Upper lobe of right lung (tissue), 1 donor: ENCODE results near the gene ADCY10. TPM values are rescaled to one million over a fixed set of nuclear protein-coding genes. Genes with fewer than 3 reads are reported as not detected.
"Not testable (repeated sequence)": the region's sequence is repeated elsewhere in the genome, so short reads cannot be mapped to it uniquely, and the experiment has no call there.

Experiments
- ATAC-seq: fragments of 200-7000 bp; cut with Tn5 transposase; one replicate; pipeline ENCODE4 v1.9.1; 2020; ENCODE audit warnings: mild to moderate bottlenecking, moderate library complexity
- DNase-seq: peaks from one replicate; pipeline ENCODE4 v3.0.0-alpha.2; 2020
- H3K27ac ChIP-seq: fragments of 200-600 bp; one replicate; pipeline ENCODE4 v1.8.0; 2022
- H3K27me3 ChIP-seq: fragments of 200-600 bp; one replicate; pipeline ENCODE4 v1.8.0; 2022; ENCODE audit warnings: mild to moderate bottlenecking
- H3K36me3 ChIP-seq: fragments of 200-600 bp; one replicate; pipeline ENCODE4 v1.8.0; 2022
- H3K4me1 ChIP-seq: fragments of 200-600 bp; one replicate; pipeline ENCODE4 v1.8.0; 2022
- H3K4me3 ChIP-seq: fragments of 200-600 bp; one replicate; pipeline ENCODE4 v1.8.0; 2022; ENCODE audit warnings: mild to moderate bottlenecking
- H3K9me3 ChIP-seq: fragments of 200-600 bp; one replicate; pipeline ENCODE4 v1.8.0; 2022
- intact Hi-C: fragments of 100-400 bp; cut with DNase I; formaldehyde crosslinking; loops from one replicate; pipeline ENCODE4 v1.11.0; 2022
- total RNA-seq: library from RNA; stranded (reverse); fragmentation: NEBNext Ultra II Directional; extraction: Animal tissue kit (Norgen Biotek cat#: 25700); gene quantifications from one replicate; pipeline ENCODE4 v1.2.1, GENCODE V29; 2021
- TF ChIP-seq, protein P1 (sequence below): fragments of 200-600 bp; IDR thresholded peaks from one replicate; pipeline ENCODE4 v1.8.0; 2022; ENCODE audit warnings: antibody characterized with exemption
- donor health status: DM: no; HTN: yes; CAD: no; lungs with severe emphysema.

The ADCY10 gene
- total RNA-seq, 1 donor from 2014 or later = 0.29 TPM

DNA sequence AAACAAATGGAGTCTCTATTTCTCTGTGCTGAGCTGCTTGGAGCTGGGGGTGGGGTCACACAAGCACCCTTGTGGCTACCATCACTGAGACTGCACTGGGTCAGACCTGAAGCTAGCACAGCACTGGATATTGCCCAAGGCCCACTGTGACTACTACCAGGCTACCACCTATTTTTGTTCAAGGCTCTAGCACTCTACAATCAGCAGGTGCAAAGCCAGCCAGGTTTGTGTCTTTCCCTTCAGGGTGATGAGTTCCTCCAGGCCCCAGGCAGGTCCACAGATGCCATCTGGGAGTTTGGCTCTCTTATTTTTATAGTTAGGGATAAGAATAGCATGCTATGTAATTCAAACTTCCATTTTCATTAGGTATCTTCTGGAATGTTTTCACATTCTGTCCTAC is 23.5 kb downstream of the ADCY10 start:
- Histone ChIP-seq H3K9me3 (no peaks in the 10 kb centered on the region), H3K4me1 (no peaks in the 10 kb centered on the region), H3K4me3 (no peak overlapping the region), H3K27ac (no peak overlapping the region), H3K36me3 (no peaks in the 10 kb centered on the region), H3K27me3 (no peaks in the 10 kb centered on the region)
- TF ChIP-seq, protein P1, sequence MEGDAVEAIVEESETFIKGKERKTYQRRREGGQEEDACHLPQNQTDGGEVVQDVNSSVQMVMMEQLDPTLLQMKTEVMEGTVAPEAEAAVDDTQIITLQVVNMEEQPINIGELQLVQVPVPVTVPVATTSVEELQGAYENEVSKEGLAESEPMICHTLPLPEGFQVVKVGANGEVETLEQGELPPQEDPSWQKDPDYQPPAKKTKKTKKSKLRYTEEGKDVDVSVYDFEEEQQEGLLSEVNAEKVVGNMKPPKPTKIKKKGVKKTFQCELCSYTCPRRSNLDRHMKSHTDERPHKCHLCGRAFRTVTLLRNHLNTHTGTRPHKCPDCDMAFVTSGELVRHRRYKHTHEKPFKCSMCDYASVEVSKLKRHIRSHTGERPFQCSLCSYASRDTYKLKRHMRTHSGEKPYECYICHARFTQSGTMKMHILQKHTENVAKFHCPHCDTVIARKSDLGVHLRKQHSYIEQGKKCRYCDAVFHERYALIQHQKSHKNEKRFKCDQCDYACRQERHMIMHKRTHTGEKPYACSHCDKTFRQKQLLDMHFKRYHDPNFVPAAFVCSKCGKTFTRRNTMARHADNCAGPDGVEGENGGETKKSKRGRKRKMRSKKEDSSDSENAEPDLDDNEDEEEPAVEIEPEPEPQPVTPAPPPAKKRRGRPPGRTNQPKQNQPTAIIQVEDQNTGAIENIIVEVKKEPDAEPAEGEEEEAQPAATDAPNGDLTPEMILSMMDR = no peak
- intact Hi-C loops = no loop called here
- DNase-seq (no peak), ATAC-seq (no peak)

DNA sequence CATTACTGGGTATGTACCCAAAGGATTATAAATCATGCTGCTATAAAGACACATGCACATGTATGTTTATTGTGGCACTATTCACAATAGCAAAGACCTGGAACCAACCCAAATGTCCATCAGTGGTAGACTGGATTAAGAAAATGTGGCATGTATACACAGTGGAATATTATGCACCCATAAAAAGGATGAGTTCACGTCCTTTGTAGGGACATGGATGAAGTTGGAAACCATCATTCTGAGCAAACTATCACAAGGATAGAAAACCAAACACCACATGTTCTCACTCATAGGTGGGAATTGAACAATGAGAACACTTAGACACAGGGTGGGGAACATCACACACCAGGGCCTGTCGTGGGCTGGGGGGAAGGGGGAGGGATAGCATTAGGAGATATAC is 26.7 kb downstream of the ADCY10 start:
- H3K27ac ChIP-seq, H3K36me3 ChIP-seq, H3K4me1 ChIP-seq, ATAC-seq, DNase-seq, H3K9me3 ChIP-seq, H3K27me3 ChIP-seq, H3K4me3 ChIP-seq, intact Hi-C loops: not testable (repeated sequence)

DNA sequence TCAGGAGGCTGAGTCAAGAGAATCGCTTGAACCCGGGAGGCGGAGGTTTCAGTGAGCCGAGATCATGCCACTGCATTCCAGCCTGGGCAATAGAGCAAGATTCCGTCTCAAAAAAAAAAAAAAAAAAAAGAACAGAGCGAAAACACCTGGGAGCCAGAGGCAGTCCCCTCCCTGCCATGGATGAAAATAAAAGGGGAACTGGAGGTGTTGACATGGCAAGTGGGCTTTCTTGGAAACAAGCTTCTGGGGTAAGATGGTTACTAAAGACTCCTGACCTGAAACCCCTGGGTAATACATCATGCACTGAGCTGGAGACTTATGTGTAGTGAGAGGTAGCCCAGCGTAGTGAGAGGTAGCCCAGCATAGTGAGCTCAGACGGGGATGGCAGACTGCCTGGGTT is 31.6 kb downstream of the ADCY10 start:
- H3K27me3 ChIP-seq = no peaks in the 10 kb centered on the region

DNA sequence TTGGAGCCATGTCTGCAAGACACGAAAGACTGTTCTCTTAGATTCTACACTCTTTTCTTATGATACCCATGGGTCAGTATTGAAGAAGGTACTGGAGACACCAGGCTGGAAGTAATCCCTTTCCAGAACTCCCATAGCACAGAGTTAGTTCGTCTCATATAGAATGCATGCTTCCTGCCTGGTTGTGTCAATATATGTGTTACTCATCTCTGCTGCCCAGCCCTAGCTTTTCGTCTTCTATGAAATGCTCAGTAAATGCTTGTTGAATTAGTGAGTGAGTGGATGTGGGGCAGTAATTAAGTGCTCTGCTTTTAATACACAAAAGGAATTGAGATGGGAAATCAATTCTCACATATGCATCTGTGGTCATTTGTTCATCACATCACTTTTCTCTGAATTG is 32.1 kb downstream of the ADCY10 start:
- Histone ChIP-seq H3K9me3 (no peaks in the 10 kb centered on the region), H3K4me3 (no peak overlapping the region), H3K4me1 (no peaks in the 10 kb centered on the region), H3K36me3 (no peaks in the 10 kb centered on the region), H3K27ac (no peak overlapping the region), H3K27me3 (no peaks in the 10 kb centered on the region)
- intact Hi-C loops = no loop called here
- ATAC-seq (no peak), DNase-seq (no peak)
- TF ChIP-seq, protein P1 = no peak

More for the DNA sequence above, 31.6 kb downstream of the ADCY10 start:
- intact Hi-C loops = no loop called here
- no peaks in the 10 kb centered on the region for H3K4me1 ChIP-seq
- H3K27ac ChIP-seq = no peak overlapping the region
- TF ChIP-seq, protein P1 = no peak
- H3K9me3 ChIP-seq = no peaks in the 10 kb centered on the region
- no peak overlapping the region for H3K4me3 ChIP-seq
- no peak for ATAC-seq
- no peaks in the 10 kb centered on the region for H3K36me3 ChIP-seq
- no peak for DNase-seq

DNA sequence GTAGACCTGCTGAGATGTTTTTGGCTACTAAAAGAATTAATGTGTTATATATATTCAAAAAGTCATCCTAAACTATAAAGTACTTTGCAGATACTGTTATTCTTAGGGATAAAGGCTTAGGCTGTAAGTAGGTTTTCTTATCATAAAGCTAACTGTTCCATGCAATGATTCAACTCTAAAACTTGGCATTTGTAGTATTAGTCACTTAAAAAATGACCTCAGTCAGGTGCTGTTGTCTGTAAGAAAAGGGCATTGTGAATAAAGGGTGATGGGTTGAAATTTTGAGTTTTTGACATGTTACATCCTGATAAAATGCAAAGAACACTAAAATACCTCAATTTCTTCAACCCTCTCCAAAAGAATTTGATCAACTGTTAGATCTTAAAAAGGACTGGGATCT is 32.9 kb downstream of the ADCY10 start:
- H3K4me1 ChIP-seq = no peaks in the 10 kb centered on the region
- intact Hi-C loops = no loop called here
- no peaks in the 10 kb centered on the region for H3K27me3 ChIP-seq
- ATAC-seq (no peak), DNase-seq (no peak)
- H3K4me3 ChIP-seq = no peak overlapping the region
- TF ChIP-seq, protein P1 = no peak
- no peak overlapping the region for H3K27ac ChIP-seq
- H3K9me3 ChIP-seq = no peaks in the 10 kb centered on the region
- H3K36me3 ChIP-seq = no peaks in the 10 kb centered on the region

DNA sequence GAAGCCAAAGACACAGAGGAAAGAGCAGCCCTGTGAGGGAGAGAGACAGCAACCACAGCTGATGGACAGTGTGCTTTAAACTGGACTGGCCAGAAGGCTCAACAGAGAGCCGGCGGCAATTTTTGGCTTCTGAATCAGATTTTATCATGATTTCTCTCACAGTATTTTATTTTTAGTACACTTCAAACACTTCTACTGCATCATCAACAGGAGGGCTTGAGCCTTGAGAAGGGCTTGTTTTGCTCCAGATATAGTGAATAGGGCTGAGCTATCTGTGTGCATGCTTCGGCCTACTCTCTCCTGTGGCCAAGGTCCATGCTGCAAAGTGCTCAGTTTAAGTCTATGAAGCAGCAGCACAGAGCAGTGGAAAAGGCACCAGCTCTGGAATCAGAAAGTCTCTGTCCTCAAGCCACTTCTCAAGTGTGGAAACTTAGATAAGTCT is 33.3 kb downstream of the ADCY10 start:
- no peak overlapping the region for H3K27ac ChIP-seq
- no peaks in the 10 kb centered on the region for H3K36me3 ChIP-seq
- no peak for ATAC-seq
- intact Hi-C loops = no loop called here
- H3K9me3 ChIP-seq = no peaks in the 10 kb centered on the region
- H3K4me3 ChIP-seq = no peak overlapping the region
- H3K4me1 ChIP-seq = no peaks in the 10 kb centered on the region
- H3K27me3 ChIP-seq = no peaks in the 10 kb centered on the region
- DNase-seq = no peak
- TF ChIP-seq, protein P1 = no peak
